ENCODE measurements around the gene DAO.

Gene DAO

GRCh38 chr12:108875280-108875679 lies 4.6 kb upstream of the DAO start:
- no peak for DNase-seq (ENCODE audit: low read depth in 1 of 2, low spot score in 1 of 2)

- DNase-seq (ENCODE audit: low read depth in 1 of 2, low spot score in 1 of 2), result no peak
Observed at GRCh38 chr12:108875682-108876361, 4.1 kb upstream of the DAO start.

- DNase-seq (ENCODE audit: low read depth in 1 of 2, low spot score in 1 of 2), result no peak
Observed at GRCh38 chr12:108876550-108876949, 3.3 kb upstream of the DAO start.

GRCh38 chr12:108881953-108882352 lies 2.1 kb downstream of the DAO start:
- DNase-seq (ENCODE audit: low read depth in 1 of 2, low spot score in 1 of 2), result no peak

GRCh38 chr12:108884116-108885012 lies 4.5 kb downstream of the DAO start:
- DNase-seq (ENCODE audit: low read depth in 1 of 2, low spot score in 1 of 2), result peak; percentile 39 to 52

GRCh38 chr12:108886873-108887629 lies 7.2 kb downstream of the DAO start:
- DNase-seq (ENCODE audit: low read depth in 1 of 2, low spot score in 1 of 2), result no peak

GRCh38 chr12:108888031-108888430 lies 8.1 kb downstream of the DAO start:
- no peak for DNase-seq (ENCODE audit: low read depth in 1 of 2, low spot score in 1 of 2)

- DNase-seq (ENCODE audit: low read depth in 1 of 2, low spot score in 1 of 2), result no peak
Observed at GRCh38 chr12:108890208-108890607, 10.3 kb downstream of the DAO start.

GRCh38 chr12:108895220-108895802 lies 15.4 kb downstream of the DAO start:
- DNase-seq (ENCODE audit: low read depth in 1 of 2, low spot score in 1 of 2), result no peak

GRCh38 chr12:108896336-108896735 lies 16.4 kb downstream of the DAO start:
- DNase-seq (ENCODE audit: low read depth in 1 of 2, low spot score in 1 of 2), result no peak

GRCh38 chr12:108896817-108897216 lies 16.9 kb downstream of the DAO start:
- DNase-seq (ENCODE audit: low read depth in 1 of 2, low spot score in 1 of 2), result no peak

GRCh38 chr12:108899145-108899544 lies 19.3 kb downstream of the DAO start:
- no peak for DNase-seq (ENCODE audit: low read depth in 1 of 2, low spot score in 1 of 2)

- no peak for DNase-seq (ENCODE audit: low read depth in 1 of 2, low spot score in 1 of 2)
Observed at GRCh38 chr12:108905725-108906124, 25.8 kb downstream of the DAO start.

- DNase-seq (ENCODE audit: low read depth in 1 of 2, low spot score in 1 of 2), result no peak
Observed at GRCh38 chr12:108906971-108907370, 27.1 kb downstream of the DAO start.

GRCh38 chr12:108907839-108908351 lies 28.0 kb downstream of the DAO start:
- DNase-seq (ENCODE audit: low read depth in 1 of 2, low spot score in 1 of 2), result no peak

- DNase-seq (ENCODE audit: low read depth in 1 of 2, low spot score in 1 of 2), result no peak
Observed at GRCh38 chr12:108910336-108910735, 30.4 kb downstream of the DAO start.

- DNase-seq (ENCODE audit: low read depth in 1 of 2, low spot score in 1 of 2), result no peak
Observed at GRCh38 chr12:108911915-108912314, 32.0 kb downstream of the DAO start.

- DNase-seq (ENCODE audit: low read depth in 1 of 2, low spot score in 1 of 2), result no peak
Observed at GRCh38 chr12:108912361-108912760, 32.5 kb downstream of the DAO start.

- no peak for DNase-seq (ENCODE audit: low read depth in 1 of 2, low spot score in 1 of 2)
Observed at GRCh38 chr12:108914121-108914531, 34.2 kb downstream of the DAO start.

GRCh38 chr12:108915632-108916133 lies 35.8 kb downstream of the DAO start:
- no peak for DNase-seq (ENCODE audit: low read depth in 1 of 2, low spot score in 1 of 2)

GRCh38 chr12:108916336-108916735 lies 36.4 kb downstream of the DAO start:
- no peak for DNase-seq (ENCODE audit: low read depth in 1 of 2, low spot score in 1 of 2)
